ENCODE measurements around the gene SPATS2L.

DNA sequence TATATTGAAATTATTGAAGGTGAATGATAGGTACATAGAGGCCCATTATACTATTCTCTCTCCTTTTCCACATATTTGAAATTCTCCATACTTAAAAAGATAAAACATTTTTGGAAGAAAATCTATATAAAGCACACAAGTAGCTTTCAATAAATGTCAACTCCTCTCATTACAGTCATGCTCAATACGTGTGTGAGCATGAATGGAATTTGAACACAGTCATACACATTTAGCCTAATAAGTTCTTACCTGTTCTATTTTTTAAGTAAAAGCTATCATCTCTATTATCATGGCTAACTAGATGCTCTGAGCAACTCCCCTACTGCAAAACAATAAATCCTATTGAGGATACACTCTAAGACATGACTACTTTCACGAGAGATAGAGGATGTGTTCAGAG lies 41.9 kb upstream of the SPATS2L start:
- TF ChIP-seq, protein P1, sequence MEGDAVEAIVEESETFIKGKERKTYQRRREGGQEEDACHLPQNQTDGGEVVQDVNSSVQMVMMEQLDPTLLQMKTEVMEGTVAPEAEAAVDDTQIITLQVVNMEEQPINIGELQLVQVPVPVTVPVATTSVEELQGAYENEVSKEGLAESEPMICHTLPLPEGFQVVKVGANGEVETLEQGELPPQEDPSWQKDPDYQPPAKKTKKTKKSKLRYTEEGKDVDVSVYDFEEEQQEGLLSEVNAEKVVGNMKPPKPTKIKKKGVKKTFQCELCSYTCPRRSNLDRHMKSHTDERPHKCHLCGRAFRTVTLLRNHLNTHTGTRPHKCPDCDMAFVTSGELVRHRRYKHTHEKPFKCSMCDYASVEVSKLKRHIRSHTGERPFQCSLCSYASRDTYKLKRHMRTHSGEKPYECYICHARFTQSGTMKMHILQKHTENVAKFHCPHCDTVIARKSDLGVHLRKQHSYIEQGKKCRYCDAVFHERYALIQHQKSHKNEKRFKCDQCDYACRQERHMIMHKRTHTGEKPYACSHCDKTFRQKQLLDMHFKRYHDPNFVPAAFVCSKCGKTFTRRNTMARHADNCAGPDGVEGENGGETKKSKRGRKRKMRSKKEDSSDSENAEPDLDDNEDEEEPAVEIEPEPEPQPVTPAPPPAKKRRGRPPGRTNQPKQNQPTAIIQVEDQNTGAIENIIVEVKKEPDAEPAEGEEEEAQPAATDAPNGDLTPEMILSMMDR (tag by site-specific recombination; IDR thresholded peaks at IDR 0.05), result no peak
- TF ChIP-seq MZF1 (tag by site-specific recombination; IDR thresholded peaks at IDR 0.05; ENCODE audit: borderline replicate concordance) (no peak), KLF9 (tag by site-specific recombination; IDR thresholded peaks at IDR 0.05; ENCODE audit: low read depth) (no peak), ZNF629 (tag by site-specific recombination; IDR thresholded peaks at IDR 0.05) (no peak), ZNF132 (tag by site-specific recombination; IDR thresholded peaks at IDR 0.05; ENCODE audit: borderline replicate concordance) (no peak), ZNF274 (IDR thresholded peaks at IDR 0.05; ENCODE audit: low read length) (no peak), ZNF274 (tag by site-specific recombination; IDR thresholded peaks at IDR 0.05; ENCODE audit: borderline replicate concordance) (no peak), YY2 (tag by site-specific recombination; IDR thresholded peaks at IDR 0.05) (no peak), ZNF157 (tag by site-specific recombination; IDR thresholded peaks at IDR 0.05) (no peak), MEIS1 (CRISPR knock-in tag; IDR thresholded peaks at IDR 0.05; ENCODE audit: borderline replicate concordance) (no peak), TCF7L2 (IDR thresholded peaks at IDR 0.05; ENCODE audit: borderline replicate concordance, low read depth, low read length) (no peak), YY1 (tag by site-specific recombination; IDR thresholded peaks at IDR 0.05) (no peak)
- TF ChIP-seq, protein P2, sequence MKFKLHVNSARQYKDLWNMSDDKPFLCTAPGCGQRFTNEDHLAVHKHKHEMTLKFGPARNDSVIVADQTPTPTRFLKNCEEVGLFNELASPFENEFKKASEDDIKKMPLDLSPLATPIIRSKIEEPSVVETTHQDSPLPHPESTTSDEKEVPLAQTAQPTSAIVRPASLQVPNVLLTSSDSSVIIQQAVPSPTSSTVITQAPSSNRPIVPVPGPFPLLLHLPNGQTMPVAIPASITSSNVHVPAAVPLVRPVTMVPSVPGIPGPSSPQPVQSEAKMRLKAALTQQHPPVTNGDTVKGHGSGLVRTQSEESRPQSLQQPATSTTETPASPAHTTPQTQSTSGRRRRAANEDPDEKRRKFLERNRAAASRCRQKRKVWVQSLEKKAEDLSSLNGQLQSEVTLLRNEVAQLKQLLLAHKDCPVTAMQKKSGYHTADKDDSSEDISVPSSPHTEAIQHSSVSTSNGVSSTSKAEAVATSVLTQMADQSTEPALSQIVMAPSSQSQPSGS (tag by site-specific recombination; IDR thresholded peaks at IDR 0.05; ENCODE audit: low read depth), result no peak
- TF ChIP-seq, protein P3, sequence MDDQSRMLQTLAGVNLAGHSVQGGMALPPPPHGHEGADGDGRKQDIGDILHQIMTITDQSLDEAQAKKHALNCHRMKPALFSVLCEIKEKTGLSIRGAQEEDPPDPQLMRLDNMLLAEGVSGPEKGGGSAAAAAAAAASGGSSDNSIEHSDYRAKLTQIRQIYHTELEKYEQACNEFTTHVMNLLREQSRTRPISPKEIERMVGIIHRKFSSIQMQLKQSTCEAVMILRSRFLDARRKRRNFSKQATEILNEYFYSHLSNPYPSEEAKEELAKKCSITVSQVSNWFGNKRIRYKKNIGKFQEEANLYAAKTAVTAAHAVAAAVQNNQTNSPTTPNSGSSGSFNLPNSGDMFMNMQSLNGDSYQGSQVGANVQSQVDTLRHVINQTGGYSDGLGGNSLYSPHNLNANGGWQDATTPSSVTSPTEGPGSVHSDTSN (CRISPR knock-in tag; IDR thresholded peaks at IDR 0.05), result no peak
- TF ChIP-seq, protein P4, sequence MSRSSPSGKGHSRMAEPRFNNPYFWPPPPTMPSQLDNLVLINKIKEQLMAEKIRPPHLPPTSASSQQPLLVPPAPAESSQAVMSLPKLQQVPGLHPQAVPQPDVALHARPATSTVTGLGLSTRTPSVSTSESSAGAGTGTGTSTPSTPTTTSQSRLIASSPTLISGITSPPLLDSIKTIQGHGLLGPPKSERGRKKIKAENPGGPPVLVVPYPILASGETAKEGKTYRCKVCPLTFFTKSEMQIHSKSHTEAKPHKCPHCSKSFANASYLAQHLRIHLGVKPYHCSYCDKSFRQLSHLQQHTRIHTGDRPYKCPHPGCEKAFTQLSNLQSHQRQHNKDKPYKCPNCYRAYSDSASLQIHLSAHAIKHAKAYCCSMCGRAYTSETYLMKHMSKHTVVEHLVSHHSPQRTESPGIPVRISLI (tag by site-specific recombination; IDR thresholded peaks at IDR 0.05), result no peak

All from HEK293 (cell line).